DOHH2 (cell line): ENCODE data around the gene KRTAP4-7.
"Not testable (repeated sequence)": the region's sequence is repeated elsewhere in the genome, so short reads cannot be mapped to it uniquely, and the experiment has no call there.

ENCODE experiments used
- H3F3A ChIP-seq: fragments of 200-600 bp; sonication (generic), shearing (Covaris generic); 2 replicates; pipeline ENCODE4 v1.6.0; 2016; ENCODE audit warnings: antibody characterized with exemption, mild to moderate bottlenecking; ENCODE audit not compliant: control insufficient read depth, insufficient read depth
- H3K27ac ChIP-seq: fragments of 200-600 bp; sonication (generic); 2 replicates; pipeline ENCODE4 v1.5.1; 2014; ENCODE audit warnings: low read depth, mild to moderate bottlenecking, low read length, moderate library complexity
- H3K27me3 ChIP-seq: fragments of 200-600 bp; sonication (generic); 2 replicates; pipeline ENCODE4 v1.6.1; 2014; ENCODE audit warnings: mild to moderate bottlenecking, low read length, mixed read lengths; ENCODE audit not compliant: control insufficient read depth
- H3K36me3 ChIP-seq: fragments of 200-600 bp; sonication (generic); 2 replicates; pipeline ENCODE4 v1.6.1; 2014; ENCODE audit warnings: mild to moderate bottlenecking, low read length, moderate library complexity, mixed read lengths; ENCODE audit not compliant: control insufficient read depth
- H3K4me1 ChIP-seq: fragments of 200-600 bp; sonication (generic); 2 replicates; pipeline ENCODE4 v1.6.1; 2014; ENCODE audit warnings: mild to moderate bottlenecking, low read length, mixed read lengths; ENCODE audit not compliant: control insufficient read depth
- H3K4me2 ChIP-seq: fragments of 200-600 bp; sonication (generic); 2 replicates; pipeline ENCODE4 v1.6.0; 2014; ENCODE audit warnings: mild to moderate bottlenecking, low read length, moderate library complexity
- H3K4me3 ChIP-seq: fragments of 200-600 bp; sonication (generic); 2 replicates; pipeline ENCODE4 v1.5.1; 2014; ENCODE audit warnings: mild to moderate bottlenecking, low read length, mixed read lengths
- H3K79me2 ChIP-seq: fragments of 200-600 bp; sonication (generic); 2 replicates; pipeline ENCODE4 v1.6.1; 2014; ENCODE audit warnings: mild to moderate bottlenecking, low read length, mixed read lengths; ENCODE audit not compliant: control insufficient read depth
- H3K9me2 ChIP-seq: fragments of 200-600 bp; sonication (generic); replicated peaks from 2 replicates; pipeline ENCODE4 v1.6.1; 2014; ENCODE audit warnings: mild to moderate bottlenecking, low read length, mixed read lengths; ENCODE audit not compliant: control insufficient read depth
- H3K9me3 ChIP-seq: fragments of 200-600 bp; sonication (generic); 2 replicates; pipeline ENCODE4 v1.6.1; 2014; ENCODE audit warnings: antibody characterized with exemption, low read length, mixed read lengths; ENCODE audit not compliant: control insufficient read depth, insufficient read depth
- H4K20me1 ChIP-seq: fragments of 200-600 bp; sonication (generic); 2 replicates; pipeline ENCODE4 v1.6.0; 2014; ENCODE audit warnings: low read depth, mild to moderate bottlenecking, antibody characterized with exemption, low read length, moderate library complexity; ENCODE audit not compliant: control insufficient read depth, insufficient read depth
- EZH2phosphoT487 ChIP-seq: fragments of 200-600 bp; sonication (generic); IDR thresholded peaks from 2 replicates; pipeline ENCODE4 v1.6.1; 2017; ENCODE audit warnings: borderline replicate concordance, mild to moderate bottlenecking, antibody characterized with exemption, low read length, moderate library complexity, mixed read lengths
- TF ChIP-seq, protein P1 (sequence below): fragments of 200-600 bp; sonication (generic); IDR thresholded peaks from one replicate; pipeline ENCODE4 v1.5.1; 2014; ENCODE audit warnings: antibody characterized with exemption, mild to moderate bottlenecking, low read depth, low read length; ENCODE audit not compliant: poor library complexity, severe bottlenecking

KRTAP4-7 gene

DNA sequence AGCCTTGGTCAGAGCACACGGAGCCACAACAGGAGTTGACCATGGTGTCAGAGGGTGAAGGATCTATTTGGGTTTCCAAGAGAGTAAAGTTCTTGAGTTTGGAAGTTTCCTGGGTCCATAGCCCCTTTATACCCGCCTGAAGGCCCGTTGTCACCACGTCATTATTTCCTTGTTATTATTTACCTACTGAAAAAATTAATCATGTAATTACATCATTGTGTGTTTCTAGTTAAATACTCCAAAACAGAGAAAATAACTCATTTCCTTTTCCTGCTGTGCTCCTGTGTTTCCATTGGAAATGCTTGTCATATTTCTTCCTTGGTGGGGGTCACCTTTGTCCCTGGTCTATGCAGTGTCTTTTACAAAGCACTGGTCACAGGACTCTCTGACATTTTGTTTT is 14.1 kb downstream of the KRTAP4-7 start, which contains the start of gene KRTAP4-8:
TSS of gene KRTAP4-8 (minus strand) at position 101 of the 400 bp plus-strand sequence. CDS start at position 43, 58 bp downstream.
- no peak within 1 kb of the TSS for H3K4me3 ChIP-seq
- peaks cover 6% of the 10 kb centered on the region for H3K4me1 ChIP-seq
- no peaks in the 10 kb centered on the region for H3K79me2 ChIP-seq
- H3K9me3 ChIP-seq: peaks cover 10% of the 10 kb centered on the region; the same call in 1 of the 2 replicates
- H3K4me2 ChIP-seq: no peak within 1 kb of the TSS
- no peak for TF ChIP-seq EZH2phosphoT487
- TF ChIP-seq, protein P1, sequence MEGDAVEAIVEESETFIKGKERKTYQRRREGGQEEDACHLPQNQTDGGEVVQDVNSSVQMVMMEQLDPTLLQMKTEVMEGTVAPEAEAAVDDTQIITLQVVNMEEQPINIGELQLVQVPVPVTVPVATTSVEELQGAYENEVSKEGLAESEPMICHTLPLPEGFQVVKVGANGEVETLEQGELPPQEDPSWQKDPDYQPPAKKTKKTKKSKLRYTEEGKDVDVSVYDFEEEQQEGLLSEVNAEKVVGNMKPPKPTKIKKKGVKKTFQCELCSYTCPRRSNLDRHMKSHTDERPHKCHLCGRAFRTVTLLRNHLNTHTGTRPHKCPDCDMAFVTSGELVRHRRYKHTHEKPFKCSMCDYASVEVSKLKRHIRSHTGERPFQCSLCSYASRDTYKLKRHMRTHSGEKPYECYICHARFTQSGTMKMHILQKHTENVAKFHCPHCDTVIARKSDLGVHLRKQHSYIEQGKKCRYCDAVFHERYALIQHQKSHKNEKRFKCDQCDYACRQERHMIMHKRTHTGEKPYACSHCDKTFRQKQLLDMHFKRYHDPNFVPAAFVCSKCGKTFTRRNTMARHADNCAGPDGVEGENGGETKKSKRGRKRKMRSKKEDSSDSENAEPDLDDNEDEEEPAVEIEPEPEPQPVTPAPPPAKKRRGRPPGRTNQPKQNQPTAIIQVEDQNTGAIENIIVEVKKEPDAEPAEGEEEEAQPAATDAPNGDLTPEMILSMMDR: no peak
- no peaks in the 10 kb centered on the region for H3F3A ChIP-seq
- H3K27ac ChIP-seq: no peak within 1 kb of the TSS
- no peaks in the 10 kb centered on the region for H3K36me3 ChIP-seq
- H3K9me2 ChIP-seq: no peaks in the 10 kb centered on the region
- no peaks in the 10 kb centered on the region for H3K27me3 ChIP-seq
- H4K20me1 ChIP-seq: no peaks in the 10 kb centered on the region

DNA sequence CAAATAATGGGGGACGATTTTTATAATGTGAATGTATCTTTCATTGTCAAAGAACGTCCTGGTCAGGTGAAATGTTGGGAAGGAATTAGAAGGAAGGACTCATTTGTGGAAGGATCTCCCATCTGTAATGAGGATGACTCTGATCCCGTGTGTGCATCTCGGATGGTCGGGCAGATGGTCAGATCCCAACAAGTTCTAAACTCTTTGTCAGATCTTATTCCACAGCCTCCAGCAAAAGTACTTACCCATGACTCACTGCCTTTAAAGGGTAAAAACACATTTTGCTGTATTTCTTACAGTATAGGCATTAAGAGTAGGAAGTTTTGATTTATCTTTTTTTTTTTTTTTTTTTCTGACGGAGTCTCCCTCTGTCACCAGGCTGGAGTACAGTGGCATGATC is 14.5 kb downstream of the KRTAP4-7 start:
- H3K27ac ChIP-seq: no peak overlapping the region
- no peaks in the 10 kb centered on the region for H4K20me1 ChIP-seq
- H3K79me2 ChIP-seq: no peaks in the 10 kb centered on the region
- no peak for TF ChIP-seq EZH2phosphoT487
- TF ChIP-seq, protein P1: no peak
- no peaks in the 10 kb centered on the region for H3K9me2 ChIP-seq
- H3K4me2 ChIP-seq: no peak overlapping the region
- H3K4me3 ChIP-seq: no peak overlapping the region
- H3K36me3 ChIP-seq: no peaks in the 10 kb centered on the region
- H3K9me3 ChIP-seq: peaks cover 10% of the 10 kb centered on the region; the same call in 1 of the 2 replicates
- peaks cover 6% of the 10 kb centered on the region for H3K4me1 ChIP-seq
- H3K27me3 ChIP-seq: no peaks in the 10 kb centered on the region
- no peaks in the 10 kb centered on the region for H3F3A ChIP-seq

DNA sequence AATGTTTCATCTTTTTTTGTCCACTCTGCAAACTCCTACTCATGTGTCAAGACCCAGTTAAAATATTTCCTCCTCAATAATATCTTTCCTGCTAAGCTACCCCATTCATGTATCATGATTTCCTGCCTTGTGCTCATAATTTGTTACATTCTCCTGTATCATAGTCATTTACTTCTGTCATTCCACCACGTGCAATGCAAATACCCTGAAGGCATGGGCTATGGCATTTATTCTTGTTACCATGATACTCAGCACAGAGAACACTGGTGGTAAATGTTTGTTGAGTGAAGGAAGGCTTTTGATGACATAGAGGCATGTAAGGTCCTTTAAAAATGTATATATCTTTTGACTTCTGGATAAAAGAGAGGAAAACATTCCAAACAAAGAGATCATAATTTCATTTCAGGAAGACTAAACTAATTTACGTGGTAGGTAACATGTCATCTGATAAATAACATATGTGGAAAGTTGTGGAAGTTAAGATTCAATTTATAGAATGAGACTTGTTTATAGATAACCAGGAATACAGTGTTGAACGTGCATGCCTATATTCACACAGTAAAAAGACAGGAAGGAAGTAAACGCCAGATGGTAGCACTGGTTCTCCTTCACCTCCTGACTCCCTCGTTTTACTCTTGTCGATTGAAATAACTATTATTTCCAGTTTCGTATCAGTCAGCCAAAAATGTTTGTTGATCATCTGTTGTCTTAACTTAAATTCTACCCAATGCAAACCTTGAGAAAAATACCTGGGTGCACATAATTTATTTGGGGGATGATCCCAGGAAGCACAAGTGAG is 15.9 kb downstream of the KRTAP4-7 start:
- H3K27ac ChIP-seq, H3K9me2 ChIP-seq, H3K4me3 ChIP-seq, H3K4me1 ChIP-seq, H3K27me3 ChIP-seq, H3K9me3 ChIP-seq, H3K36me3 ChIP-seq, H3K4me2 ChIP-seq, H3K79me2 ChIP-seq, H3F3A ChIP-seq, H4K20me1 ChIP-seq: not testable (repeated sequence)

DNA sequence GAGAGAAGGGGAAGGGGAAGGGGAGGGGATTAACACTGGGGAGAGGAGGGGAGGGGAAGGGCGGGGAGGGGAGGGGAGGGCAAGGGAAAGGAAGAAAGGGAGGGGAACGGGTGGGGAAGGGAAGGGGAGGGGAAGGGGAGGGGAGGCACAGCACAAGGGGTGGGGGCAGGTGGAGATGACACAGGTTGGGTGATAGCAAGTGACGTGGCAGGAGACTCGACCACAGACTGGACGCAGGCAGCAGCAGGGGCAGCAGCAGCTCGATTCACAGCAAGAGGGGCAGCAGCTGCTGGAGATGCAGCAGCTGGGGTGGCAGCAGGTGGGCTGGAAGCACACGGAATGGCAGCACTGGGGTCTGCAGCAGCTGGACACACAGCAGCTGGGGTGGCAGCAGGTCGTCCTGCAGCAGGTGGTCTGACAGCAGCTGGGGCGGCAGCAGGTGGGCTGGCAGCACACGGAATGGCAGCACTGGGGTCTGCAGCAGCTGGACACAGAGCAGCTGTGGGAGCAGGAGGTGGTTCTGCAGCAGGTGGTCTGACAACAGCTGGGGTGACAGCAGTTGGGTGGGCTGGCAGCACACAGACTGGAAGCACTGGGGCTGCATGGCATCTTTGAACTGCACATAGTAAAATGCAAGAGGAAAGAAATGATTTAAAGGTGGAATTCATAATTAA is 17.8 kb downstream of the KRTAP4-7 start, which contains the start of gene KRTAP4-16:
TSS of gene KRTAP4-16 (minus strand) at position 624 of the 674 bp plus-strand sequence. CDS start at position 624, 0 bp downstream.
- Histone ChIP-seq H3K9me3 (no peaks in the 10 kb centered on the region), H3F3A (no peaks in the 10 kb centered on the region), H3K4me3 (no peak within 1 kb of the TSS), H3K36me3 (no peaks in the 10 kb centered on the region), H3K27ac (no peak within 1 kb of the TSS), H3K4me1 (peaks cover 6% of the 10 kb centered on the region), H4K20me1 (no peaks in the 10 kb centered on the region), H3K27me3 (no peaks in the 10 kb centered on the region), H3K79me2 (no peaks in the 10 kb centered on the region), H3K4me2 (no peak within 1 kb of the TSS), H3K9me2 (no peaks in the 10 kb centered on the region)
- TF ChIP-seq, protein P1: no peak
- TF ChIP-seq EZH2phosphoT487: no peak
